Measurements from ENCODE around the gene SLC44A3. TPM values are rescaled to one million over a fixed set of nuclear protein-coding genes. Genes with fewer than 3 reads are reported as not detected.

Gene SLC44A3
- polyA plus RNA-seq, 1 donor from 2014 or later, result not detected

DNA sequence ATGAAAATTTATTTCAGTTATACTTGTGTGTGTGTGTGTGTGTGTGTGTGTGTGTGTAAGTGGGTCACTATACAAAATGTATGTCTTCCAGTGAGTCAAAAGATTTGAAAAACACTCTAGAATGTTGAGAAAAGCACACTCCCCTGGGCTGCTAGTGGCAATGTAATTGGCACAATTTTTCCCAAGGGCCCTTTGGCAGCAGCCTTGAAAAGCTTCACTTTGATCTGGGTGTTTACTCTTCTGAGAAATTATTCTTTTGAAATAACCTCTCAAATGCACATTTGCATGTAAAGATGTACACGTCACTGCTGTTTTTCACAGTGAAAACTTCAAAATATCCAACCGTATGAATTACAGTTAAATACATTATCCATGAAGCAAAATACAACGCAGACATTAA lies 22.1 kb upstream of the SLC44A3 start:
- H3K9me3 ChIP-seq (ENCODE audit: low read length), result no peaks in the 10 kb centered on the region
- no peaks in the 10 kb centered on the region for H4K20me1 ChIP-seq (ENCODE audit: insufficient read depth)
- no peaks in the 10 kb centered on the region for H3K79me2 ChIP-seq (replicated peaks; ENCODE audit: insufficient read depth, low read length)
- no peak overlapping the region for H3K4me3 ChIP-seq (ENCODE audit: low read length)
- no peak overlapping the region for H3K4me2 ChIP-seq (ENCODE audit: low read length)
- no peak overlapping the region for H3K27ac ChIP-seq (ENCODE audit: low read length)
- TF ChIP-seq SMC3 (conservative IDR thresholded peaks at IDR 0.05; ENCODE audit: poor library complexity), result no peak
- no peak for TF ChIP-seq RAD21 (conservative IDR thresholded peaks at IDR 0.05)
- TF ChIP-seq EP300 (conservative IDR thresholded peaks at IDR 0.05; ENCODE audit: poor library complexity, severe bottlenecking), result no peak
- TF ChIP-seq EZH2 (IDR thresholded peaks at IDR 0.05; ENCODE audit: borderline replicate concordance, insufficient read depth, low read length, poor library complexity, severe bottlenecking), result no peak
- no peak for TF ChIP-seq MXI1 (conservative IDR thresholded peaks at IDR 0.05; ENCODE audit: poor library complexity, severe bottlenecking)
- no peak for TF ChIP-seq CTCF (IDR thresholded peaks at IDR 0.05; ENCODE audit: poor library complexity, severe bottlenecking)
- no peak for TF ChIP-seq REST (IDR thresholded peaks at IDR 0.05; ENCODE audit: borderline replicate concordance)
- TF ChIP-seq POLR2AphosphoS5 (IDR thresholded peaks at IDR 0.05), result no peak
- no peak for TF ChIP-seq TAF1 (IDR thresholded peaks at IDR 0.05; ENCODE audit: low read depth)
- no peaks in the 10 kb centered on the region for H3F3A ChIP-seq (ENCODE audit: insufficient read depth, low read length, poor library complexity, severe bottlenecking)
- H2AFZ ChIP-seq (ENCODE audit: low read depth, low read length), result no peak overlapping the region
- H3K36me3 ChIP-seq (ENCODE audit: insufficient read depth, low read length), result no peaks in the 10 kb centered on the region
- H3K27me3 ChIP-seq (ENCODE audit: insufficient read depth, low read depth, low read length), result no peaks in the 10 kb centered on the region
- no peaks in the 10 kb centered on the region for H3K9me2 ChIP-seq (ENCODE audit: insufficient read depth, low read length)
- no peak overlapping the region for H3K9ac ChIP-seq (ENCODE audit: low read length)

DNA sequence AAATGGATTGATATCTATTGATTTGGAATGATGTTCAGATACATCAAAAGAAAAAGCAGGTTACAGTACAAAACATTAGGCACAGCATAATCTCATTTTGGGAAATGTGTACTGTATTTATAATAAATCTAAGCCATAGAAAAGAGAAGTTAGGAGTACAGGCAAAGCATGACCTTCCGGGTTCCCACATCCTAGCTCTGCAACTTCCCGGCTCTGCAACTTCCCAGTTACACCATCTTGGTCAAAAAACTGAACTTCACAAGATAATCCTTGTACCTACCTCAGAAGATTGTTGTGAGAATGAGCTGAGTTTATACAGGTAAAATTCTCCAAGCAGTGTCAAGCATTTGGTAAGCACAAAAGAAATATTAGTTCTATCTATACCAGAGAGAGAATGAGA lies 21.7 kb upstream of the SLC44A3 start:
- Histone ChIP-seq H3K36me3 (ENCODE audit: insufficient read depth, low read length) (no peaks in the 10 kb centered on the region), H3K4me3 (ENCODE audit: low read length) (no peak overlapping the region), H3K27ac (ENCODE audit: low read length) (no peak overlapping the region), H2AFZ (ENCODE audit: low read depth, low read length) (no peak overlapping the region), H3K9me3 (ENCODE audit: low read length) (no peaks in the 10 kb centered on the region), H4K20me1 (ENCODE audit: insufficient read depth) (no peaks in the 10 kb centered on the region), H3F3A (ENCODE audit: insufficient read depth, low read length, poor library complexity, severe bottlenecking) (no peaks in the 10 kb centered on the region), H3K9ac (ENCODE audit: low read length) (no peak overlapping the region), H3K79me2 (replicated peaks; ENCODE audit: insufficient read depth, low read length) (no peaks in the 10 kb centered on the region), H3K27me3 (ENCODE audit: insufficient read depth, low read depth, low read length) (no peaks in the 10 kb centered on the region), H3K9me2 (ENCODE audit: insufficient read depth, low read length) (no peaks in the 10 kb centered on the region), H3K4me2 (ENCODE audit: low read length) (no peak overlapping the region)
- TF ChIP-seq SMC3 (conservative IDR thresholded peaks at IDR 0.05; ENCODE audit: poor library complexity) (no peak), TAF1 (IDR thresholded peaks at IDR 0.05; ENCODE audit: low read depth) (no peak), EP300 (conservative IDR thresholded peaks at IDR 0.05; ENCODE audit: poor library complexity, severe bottlenecking) (no peak), CTCF (IDR thresholded peaks at IDR 0.05; ENCODE audit: poor library complexity, severe bottlenecking) (no peak), EZH2 (IDR thresholded peaks at IDR 0.05; ENCODE audit: borderline replicate concordance, insufficient read depth, low read length, poor library complexity, severe bottlenecking) (no peak), POLR2AphosphoS5 (IDR thresholded peaks at IDR 0.05) (no peak), REST (IDR thresholded peaks at IDR 0.05; ENCODE audit: borderline replicate concordance) (no peak), RAD21 (conservative IDR thresholded peaks at IDR 0.05) (no peak), MXI1 (conservative IDR thresholded peaks at IDR 0.05; ENCODE audit: poor library complexity, severe bottlenecking) (no peak)
